ENCODE measurements around the gene MYO5B.

The MYO5B gene

DNA sequence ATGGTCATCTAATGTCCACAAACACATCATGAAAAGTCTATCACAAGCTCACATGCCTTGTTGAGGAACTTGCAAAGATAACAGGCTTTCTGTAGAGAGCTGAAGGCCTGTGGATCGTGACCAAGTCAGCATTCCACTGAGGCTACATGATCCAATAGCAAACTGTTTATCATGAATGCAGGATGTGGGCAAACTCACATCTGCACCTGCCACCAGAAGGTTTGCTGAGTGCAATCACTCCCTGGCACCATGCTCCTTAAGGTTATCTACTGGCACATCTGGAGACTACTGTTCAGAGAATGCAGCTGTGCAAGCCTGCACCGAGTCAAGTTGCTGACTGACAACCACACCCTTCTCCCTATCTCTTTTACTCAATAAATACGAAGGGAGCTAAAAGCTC is 314.3 kb downstream of the MYO5B start:
- Histone ChIP-seq H3K4me2 (ENCODE audit: low read length) (no peak overlapping the region), H3K4me1 (ENCODE audit: control insufficient read depth, low read length) (no peaks in the 10 kb centered on the region), H3K36me3 (ENCODE audit: control insufficient read depth, low read length) (no peaks in the 10 kb centered on the region), H4K20me1 (ENCODE audit: control insufficient read depth, insufficient read depth, low read depth, low read length) (no peaks in the 10 kb centered on the region), H3K79me2 (ENCODE audit: control insufficient read depth, low read length) (no peaks in the 10 kb centered on the region), H3F3A (ENCODE audit: control insufficient read depth, insufficient read depth) (no peaks in the 10 kb centered on the region), H3K4me3 (ENCODE audit: low read length) (no peak overlapping the region), H3K27ac (ENCODE audit: low read depth, low read length) (no peak overlapping the region), H3K27me3 (ENCODE audit: control insufficient read depth, low read length) (peaks cover 2% of the 10 kb centered on the region; the same call in 1 of the 2 replicates), H3K9me3 (ENCODE audit: control insufficient read depth, insufficient read depth, low read length) (no peaks in the 10 kb centered on the region), H3K9me2 (replicated peaks; ENCODE audit: control insufficient read depth, low read length) (no peaks in the 10 kb centered on the region)
- TF ChIP-seq EZH2phosphoT487 (IDR thresholded peaks at IDR 0.05; ENCODE audit: borderline replicate concordance, low read length), result no peak
- TF ChIP-seq, protein P1, sequence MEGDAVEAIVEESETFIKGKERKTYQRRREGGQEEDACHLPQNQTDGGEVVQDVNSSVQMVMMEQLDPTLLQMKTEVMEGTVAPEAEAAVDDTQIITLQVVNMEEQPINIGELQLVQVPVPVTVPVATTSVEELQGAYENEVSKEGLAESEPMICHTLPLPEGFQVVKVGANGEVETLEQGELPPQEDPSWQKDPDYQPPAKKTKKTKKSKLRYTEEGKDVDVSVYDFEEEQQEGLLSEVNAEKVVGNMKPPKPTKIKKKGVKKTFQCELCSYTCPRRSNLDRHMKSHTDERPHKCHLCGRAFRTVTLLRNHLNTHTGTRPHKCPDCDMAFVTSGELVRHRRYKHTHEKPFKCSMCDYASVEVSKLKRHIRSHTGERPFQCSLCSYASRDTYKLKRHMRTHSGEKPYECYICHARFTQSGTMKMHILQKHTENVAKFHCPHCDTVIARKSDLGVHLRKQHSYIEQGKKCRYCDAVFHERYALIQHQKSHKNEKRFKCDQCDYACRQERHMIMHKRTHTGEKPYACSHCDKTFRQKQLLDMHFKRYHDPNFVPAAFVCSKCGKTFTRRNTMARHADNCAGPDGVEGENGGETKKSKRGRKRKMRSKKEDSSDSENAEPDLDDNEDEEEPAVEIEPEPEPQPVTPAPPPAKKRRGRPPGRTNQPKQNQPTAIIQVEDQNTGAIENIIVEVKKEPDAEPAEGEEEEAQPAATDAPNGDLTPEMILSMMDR (IDR thresholded peaks at IDR 0.05; ENCODE audit: low read depth, low read length, poor library complexity, severe bottlenecking), result no peak

DNA sequence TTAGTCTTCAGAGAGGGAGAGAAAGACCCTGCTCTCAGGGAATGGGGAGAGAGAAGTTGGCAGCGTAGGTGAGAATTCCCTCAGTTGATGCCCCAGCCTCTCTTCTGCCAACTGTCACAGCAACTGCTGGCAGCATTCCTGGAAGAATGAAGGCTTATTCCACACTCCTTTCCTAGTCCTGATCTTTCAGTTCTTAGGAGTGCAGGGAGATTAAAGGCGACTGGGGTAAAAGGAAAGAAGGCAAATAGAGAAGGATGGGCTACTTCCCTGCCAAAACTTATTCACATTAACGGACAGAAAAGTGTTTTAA is 315.7 kb downstream of the MYO5B start:
- Histone ChIP-seq H3K9me3 (ENCODE audit: control insufficient read depth, insufficient read depth, low read length) (no peaks in the 10 kb centered on the region), H3K79me2 (ENCODE audit: control insufficient read depth, low read length) (no peaks in the 10 kb centered on the region), H3K36me3 (ENCODE audit: control insufficient read depth, low read length) (no peaks in the 10 kb centered on the region), H3K4me3 (ENCODE audit: low read length) (no peak overlapping the region), H4K20me1 (ENCODE audit: control insufficient read depth, insufficient read depth, low read depth, low read length) (no peaks in the 10 kb centered on the region), H3K4me2 (ENCODE audit: low read length) (no peak overlapping the region), H3K9me2 (replicated peaks; ENCODE audit: control insufficient read depth, low read length) (no peaks in the 10 kb centered on the region), H3K27ac (ENCODE audit: low read depth, low read length) (no peak overlapping the region), H3K27me3 (ENCODE audit: control insufficient read depth, low read length) (peaks cover 2% of the 10 kb centered on the region), H3F3A (ENCODE audit: control insufficient read depth, insufficient read depth) (no peaks in the 10 kb centered on the region), H3K4me1 (ENCODE audit: control insufficient read depth, low read length) (no peaks in the 10 kb centered on the region)
- TF ChIP-seq, protein P1 (IDR thresholded peaks at IDR 0.05; ENCODE audit: low read depth, low read length, poor library complexity, severe bottlenecking), result no peak
- TF ChIP-seq EZH2phosphoT487 (IDR thresholded peaks at IDR 0.05; ENCODE audit: borderline replicate concordance, low read length), result no peak

DNA sequence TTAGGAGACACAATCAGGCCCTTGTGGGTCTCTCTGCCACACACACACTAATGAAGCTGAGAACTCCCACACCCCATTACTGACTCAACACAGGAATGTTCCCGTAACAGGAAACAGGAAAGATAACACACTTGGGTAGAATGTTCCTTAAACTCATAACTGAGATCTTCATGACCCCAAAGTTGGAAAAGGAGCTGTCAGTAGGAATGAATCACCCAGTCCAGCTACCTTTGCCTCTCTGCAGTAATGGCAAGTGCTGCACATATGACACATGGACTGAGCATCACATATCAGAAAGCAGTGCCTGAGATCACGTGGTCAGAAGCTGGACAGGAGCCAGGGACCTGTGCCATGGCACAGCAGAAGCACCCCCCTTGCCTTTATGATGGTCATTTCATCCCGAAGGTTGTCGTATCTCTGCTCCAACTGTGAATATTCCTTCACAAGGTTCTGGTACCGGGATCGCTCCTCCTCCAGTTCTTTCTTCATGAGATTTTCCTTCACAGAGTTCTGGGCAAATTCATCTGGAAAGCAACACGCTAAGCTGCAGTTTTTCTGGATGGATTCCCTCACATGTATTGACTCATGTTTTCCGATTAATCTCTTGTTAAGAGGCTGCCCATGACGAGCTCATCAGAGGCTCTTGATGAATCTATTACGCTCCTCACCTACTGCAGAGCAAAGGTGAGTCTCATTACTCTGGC is 316.2 kb downstream of the MYO5B start:
- Histone ChIP-seq H3K9me2 (replicated peaks; ENCODE audit: control insufficient read depth, low read length) (no peaks in the 10 kb centered on the region), H3K36me3 (ENCODE audit: control insufficient read depth, low read length) (no peaks in the 10 kb centered on the region), H3F3A (ENCODE audit: control insufficient read depth, insufficient read depth) (no peaks in the 10 kb centered on the region), H3K27me3 (ENCODE audit: control insufficient read depth, low read length) (peaks cover 2% of the 10 kb centered on the region), H3K4me3 (ENCODE audit: low read length) (no peak overlapping the region), H3K4me2 (ENCODE audit: low read length) (no peak overlapping the region), H4K20me1 (ENCODE audit: control insufficient read depth, insufficient read depth, low read depth, low read length) (no peaks in the 10 kb centered on the region), H3K9me3 (ENCODE audit: control insufficient read depth, insufficient read depth, low read length) (no peaks in the 10 kb centered on the region), H3K79me2 (ENCODE audit: control insufficient read depth, low read length) (no peaks in the 10 kb centered on the region), H3K27ac (ENCODE audit: low read depth, low read length) (no peak overlapping the region), H3K4me1 (ENCODE audit: control insufficient read depth, low read length) (no peaks in the 10 kb centered on the region)
- TF ChIP-seq EZH2phosphoT487 (IDR thresholded peaks at IDR 0.05; ENCODE audit: borderline replicate concordance, low read length), result no peak
- TF ChIP-seq, protein P1 (IDR thresholded peaks at IDR 0.05; ENCODE audit: low read depth, low read length, poor library complexity, severe bottlenecking), result no peak

Measured in DOHH2 (cell line).